GM11168 (cell line): Measurements from ENCODE around the gene PDE11A.

Experiments
- in situ Hi-C: fragments of 300-500 bp; cut with MboI; formaldehyde crosslinking; loops from one replicate; pipeline ENCODE4 v1.12.0; 2022; ENCODE audit warnings: low sequenced_read_pairs; ENCODE audit not compliant: unreplicated experiment

The PDE11A gene

GRCh38 chr2:177682006-177682405 lies 390.6 kb downstream of the PDE11A start:
- in situ Hi-C loops, result no loop called here

GRCh38 chr2:177680866-177681712 lies 391.5 kb downstream of the PDE11A start:
- in situ Hi-C loops, result no loop called here

- in situ Hi-C loops, result no loop called here
These were observed 392.7 kb downstream of the PDE11A start for GRCh38 chr2:177679611-177680605.

GRCh38 chr2:177678939-177679338 lies 393.6 kb downstream of the PDE11A start:
- in situ Hi-C loops, result no loop called here

- in situ Hi-C loops, result no loop called here
These were observed 395.9 kb downstream of the PDE11A start for GRCh38 chr2:177676636-177677035.

- in situ Hi-C loops, result no loop called here
These were observed 396.8 kb downstream of the PDE11A start for GRCh38 chr2:177675825-177676224.

- in situ Hi-C loops, result no loop called here
These were observed 397.2 kb downstream of the PDE11A start for GRCh38 chr2:177675350-177675821.

- in situ Hi-C loops, result no loop called here
These were observed 398.7 kb downstream of the PDE11A start for GRCh38 chr2:177673602-177674595.

GRCh38 chr2:177671662-177672061 lies 400.9 kb downstream of the PDE11A start:
- in situ Hi-C loops, result no loop called here

GRCh38 chr2:177670791-177671535 lies 401.6 kb downstream of the PDE11A start:
- in situ Hi-C loops, result no loop called here

- in situ Hi-C loops, result no loop called here
These were observed 402.8 kb downstream of the PDE11A start for GRCh38 chr2:177669625-177670330.

- in situ Hi-C loops, result no loop called here
These were observed 403.4 kb downstream of the PDE11A start for GRCh38 chr2:177669201-177669600.

GRCh38 chr2:177668617-177669016 lies 404.0 kb downstream of the PDE11A start:
- in situ Hi-C loops, result no loop called here

GRCh38 chr2:177667626-177668025 lies 405.0 kb downstream of the PDE11A start:
- in situ Hi-C loops, result no loop called here

- in situ Hi-C loops, result no loop called here
These were observed 406.2 kb downstream of the PDE11A start for GRCh38 chr2:177666408-177666807.

- in situ Hi-C loops, result no loop called here
These were observed 406.6 kb downstream of the PDE11A start for GRCh38 chr2:177665948-177666347.

GRCh38 chr2:177665328-177665727 lies 407.2 kb downstream of the PDE11A start:
- in situ Hi-C loops, result no loop called here

- in situ Hi-C loops, result no loop called here
These were observed 409.7 kb downstream of the PDE11A start for GRCh38 chr2:177662895-177663294.
